NCI-H1694 (cell line): ENCODE data around the gene DET1.
A peak's percentile ranks its signal among the peaks of the same experiment; 100 is the strongest.
"Not testable (repeated sequence)": the region's sequence is repeated elsewhere in the genome, so short reads cannot be mapped to it uniquely, and the experiment has no call there.

Source experiments
- DNase-seq: peaks from one replicate; lab custom pipeline; 2025; lab: John Stamatoyannopoulos, UW

Gene DET1

GRCh38 chr15:88546248-88547129, at the start of gene DET1:
TSS of gene DET1 (minus strand) at chr15:88546681. CDS start at chr15:88531705, 14,976 bp downstream.
- DNase-seq, result peak; percentile 94

GRCh38 chr15:88591384-88591783, 44.9 kb upstream of the DET1 start:
- no peak for DNase-seq

GRCh38 chr15:88590759-88591158, 44.3 kb upstream of the DET1 start:
- DNase-seq, result no peak

GRCh38 chr15:88586401-88587162, 40.1 kb upstream of the DET1 start:
- no peak for DNase-seq

- DNase-seq, result peak; percentile 40
Measured at GRCh38 chr15:88580532-88580931, 34.1 kb upstream of the DET1 start.

GRCh38 chr15:88579322-88579721, 32.8 kb upstream of the DET1 start:
- no peak for DNase-seq

- DNase-seq, result no peak
Measured at GRCh38 chr15:88574655-88575054, 28.2 kb upstream of the DET1 start.

GRCh38 chr15:88574077-88574476, 27.6 kb upstream of the DET1 start:
- DNase-seq, result no peak

- DNase-seq, result no peak
Measured at GRCh38 chr15:88571852-88572259, 25.4 kb upstream of the DET1 start.

GRCh38 chr15:88571153-88571851, 24.8 kb upstream of the DET1 start:
- no peak for DNase-seq

GRCh38 chr15:88568589-88568988, 22.1 kb upstream of the DET1 start:
- DNase-seq, result no peak

GRCh38 chr15:88564741-88565140, 18.3 kb upstream of the DET1 start:
- DNase-seq, result no peak

GRCh38 chr15:88563638-88564037, 17.2 kb upstream of the DET1 start:
- DNase-seq, result no peak

- not testable (repeated sequence) for DNase-seq
Measured at GRCh38 chr15:88559565-88559964, 13.1 kb upstream of the DET1 start.

GRCh38 chr15:88558026-88558425, 11.5 kb upstream of the DET1 start:
- DNase-seq, result not testable (repeated sequence)

- DNase-seq, result not testable (repeated sequence)
Measured at GRCh38 chr15:88548009-88548408, 1.5 kb upstream of the DET1 start.

- not testable (repeated sequence) for DNase-seq
Measured at GRCh38 chr15:88545578-88546247, 768 bp downstream of the DET1 start.

- no peak for DNase-seq
Measured at GRCh38 chr15:88543065-88543776, 3.3 kb downstream of the DET1 start.

- no peak for DNase-seq
Measured at GRCh38 chr15:88542342-88542733, 4.1 kb downstream of the DET1 start.

GRCh38 chr15:88541709-88542341, 4.7 kb downstream of the DET1 start:
- no peak for DNase-seq

- DNase-seq, result not testable (repeated sequence)
Measured at GRCh38 chr15:88541111-88541510, 5.4 kb downstream of the DET1 start.
